Measurements from ENCODE around the gene CACNA1B.

DNA sequence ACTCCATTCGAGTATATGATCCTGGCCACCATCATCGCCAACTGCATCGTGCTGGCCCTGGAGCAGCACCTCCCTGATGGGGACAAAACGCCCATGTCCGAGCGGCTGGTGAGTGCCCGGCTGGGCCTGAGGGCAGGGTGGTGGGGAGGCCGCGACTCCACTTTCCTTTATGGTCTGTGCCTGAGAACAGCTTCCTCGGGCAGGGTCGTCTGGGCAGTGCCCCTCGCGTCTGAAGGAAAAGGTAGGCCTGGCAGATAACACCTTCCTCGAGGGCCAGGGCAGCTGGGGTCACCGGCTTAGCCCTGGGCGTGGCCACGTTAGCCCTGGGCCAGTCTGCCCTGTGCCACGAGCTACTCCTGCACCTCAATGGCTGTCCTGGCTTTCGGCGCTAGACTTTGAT lies 1.5 kb downstream of the CACNA1B start:
- TF ChIP-seq SP1 (IDR thresholded peaks at IDR 0.05) (no peak), FOXM1 (IDR thresholded peaks at IDR 0.05; ENCODE audit: borderline replicate concordance) (no peak), HDGF (IDR thresholded peaks at IDR 0.05; ENCODE audit: borderline replicate concordance) (no peak), LEF1 (IDR thresholded peaks at IDR 0.05; ENCODE audit: borderline replicate concordance) (no peak), BHLHE40 (IDR thresholded peaks at IDR 0.05; ENCODE audit: borderline replicate concordance) (no peak), NFRKB (IDR thresholded peaks at IDR 0.05) (no peak), ARNT (IDR thresholded peaks at IDR 0.05) (no peak), FOXK2 (IDR thresholded peaks at IDR 0.05) (no peak)

All from HEK293T (cell line).